IMR-90 (cell line): ENCODE results near the gene CHAF1B. TPM values are rescaled to one million over a fixed set of nuclear protein-coding genes. Genes with fewer than 3 reads are reported as not detected.
A peak's percentile ranks its signal among the peaks of the same experiment; 100 is the strongest.

Source experiments
- ATAC-seq: fragments of 200-7000 bp; cut with Tn5 transposase; 2 replicates; pipeline ENCODE4 v1.9.1; 2020; ENCODE audit warnings: low read depth, mild to moderate bottlenecking, moderate library complexity
- BruUV-seq: library from RNA; stranded (reverse); fragments of 400-500 nt; replicated peaks from 2 replicates; lab custom pipeline; 2021; lab: Mats Ljungman, UMichigan
- CTCF ChIA-PET: fragments of 300-600 bp; formaldehyde crosslinking; extraction: SDS; loops from one replicate; lab custom pipeline; 2021; ENCODE audit warnings: antibody characterized with exemption; lab: Yijun Ruan, JAX
- POLR2A ChIA-PET: fragments of 300-600 bp; sonication (Branson Sonifier 250); formaldehyde crosslinking; loops from one replicate; lab custom pipeline; 2022; ENCODE audit warnings: antibody characterized with exemption; ENCODE audit not compliant: unreplicated experiment; lab: Charles Lee
- DNase-seq: peaks from one replicate; pipeline ENCODE4 v3.0.0; 2013
- H2AFZ ChIP-seq: replicated peaks from 2 replicates; pipeline ENCODE3; 2013; ENCODE audit warnings: low read length, mild to moderate bottlenecking; ENCODE audit not compliant: poor library complexity
- H2AK5ac ChIP-seq: 2 replicates; pipeline ENCODE4 v1.6.1; 2013; ENCODE audit warnings: low read depth, low read length, inconsistent platforms
- H2AK9ac ChIP-seq: replicated peaks from 2 replicates; pipeline ENCODE3; 2013; ENCODE audit warnings: mild to moderate bottlenecking, low read depth, low read length, moderate library complexity; ENCODE audit not compliant: poor library complexity
- H2BK120ac ChIP-seq: 2 replicates; pipeline ENCODE4 v1.6.1; 2013; ENCODE audit warnings: low read depth, low read length, inconsistent platforms
- H2BK15ac ChIP-seq: 3 replicates; pipeline ENCODE4 v1.6.1; 2013; ENCODE audit warnings: low read depth, low read length, inconsistent platforms
- H2BK20ac ChIP-seq: 2 replicates; pipeline ENCODE4 v1.6.1; 2013; ENCODE audit warnings: low read depth, mild to moderate bottlenecking, inconsistent platforms, low read length, moderate library complexity
- H2BK5ac ChIP-seq: 2 replicates; pipeline ENCODE4 v1.6.1; 2013; ENCODE audit warnings: mild to moderate bottlenecking, low read depth, low read length, inconsistent platforms; ENCODE audit not compliant: poor library complexity, severe bottlenecking
- H3K14ac ChIP-seq: replicated peaks from 2 replicates; pipeline ENCODE4 v1.6.1; 2013; ENCODE audit warnings: low read depth, low read length, inconsistent platforms
- H3K18ac ChIP-seq: 2 replicates; pipeline ENCODE4 v1.6.1; 2013; ENCODE audit warnings: low read depth, low read length, control low read depth
- H3K23ac ChIP-seq: 2 replicates; pipeline ENCODE4 v1.6.1; 2013; ENCODE audit warnings: low read depth, low read length, inconsistent platforms
- H3K27ac ChIP-seq: 2 replicates; pipeline ENCODE4 v1.5.1; 2013; ENCODE audit warnings: mild to moderate bottlenecking, control low read depth, low read length; ENCODE audit not compliant: insufficient read depth
- H3K27me3 ChIP-seq: 2 replicates; pipeline ENCODE4 v1.6.1; 2013; ENCODE audit warnings: low read length; ENCODE audit not compliant: control insufficient read depth, insufficient read depth
- H3K36me3 ChIP-seq: 2 replicates; pipeline ENCODE4 v1.6.1; 2013; ENCODE audit warnings: low read length, mixed read lengths; ENCODE audit not compliant: control insufficient read depth, insufficient read depth
- H3K4ac ChIP-seq: 2 replicates; pipeline ENCODE4 v1.6.1; 2013; ENCODE audit warnings: low read depth, low read length, inconsistent platforms
- H3K4me1 ChIP-seq: 2 replicates; pipeline ENCODE4 v1.6.1; 2013; ENCODE audit warnings: low read length, mixed read lengths; ENCODE audit not compliant: control insufficient read depth, insufficient read depth
- H3K4me2 ChIP-seq: 2 replicates; pipeline ENCODE4 v1.6.1; 2013; ENCODE audit warnings: low read depth, mild to moderate bottlenecking, control low read depth, low read length, moderate library complexity
- H3K4me3 ChIP-seq: 2 replicates; pipeline ENCODE4 v1.5.1; 2013; ENCODE audit warnings: low read depth, mild to moderate bottlenecking, control low read depth, low read length, moderate library complexity; ENCODE audit not compliant: insufficient read depth
- H3K56ac ChIP-seq: 2 replicates; pipeline ENCODE4 v1.6.1; 2013; ENCODE audit warnings: low read length, inconsistent platforms; ENCODE audit not compliant: insufficient read depth; ENCODE audit errors: extremely low read depth
- H3K79me1 ChIP-seq, 2 experiments: 2 replicates each; pipeline ENCODE4 v1.6.1; 2013; ENCODE audit warnings: low read length in 2 of 2, inconsistent platforms in 1 of 2, low read depth in 1 of 2
- H3K9ac ChIP-seq: 2 replicates; pipeline ENCODE4 v1.6.1; 2013; ENCODE audit warnings: low read depth, low read length, control low read depth
- H3K9me1 ChIP-seq: 2 replicates; pipeline ENCODE4 v1.6.1; 2013; ENCODE audit warnings: low read length, inconsistent platforms; ENCODE audit not compliant: insufficient read depth
- H3K9me3 ChIP-seq: 2 replicates; pipeline ENCODE4 v1.6.1; 2013; ENCODE audit warnings: low read length; ENCODE audit not compliant: control insufficient read depth, insufficient read depth
- H4K20me1 ChIP-seq: 2 replicates; pipeline ENCODE4 v1.6.1; 2013; ENCODE audit warnings: low read length, inconsistent platforms; ENCODE audit not compliant: insufficient read depth
- H4K5ac ChIP-seq: 2 replicates; pipeline ENCODE4 v1.6.1; 2013; ENCODE audit warnings: mild to moderate bottlenecking, low read depth, low read length, control low read depth
- H4K8ac ChIP-seq, 2 experiments: 2 replicates each; pipeline ENCODE4 v1.6.1; 2013; ENCODE audit warnings: low read depth in 2 of 2, low read length in 2 of 2, control low read depth in 1 of 2, inconsistent platforms in 1 of 2
- H4K91ac ChIP-seq: 2 replicates; pipeline ENCODE4 v1.6.1; 2013; ENCODE audit warnings: low read depth, low read length, inconsistent platforms; ENCODE audit not compliant: insufficient read depth
- BHLHE40 ChIP-seq: fragments of 150-350 bp; IDR thresholded peaks from 2 replicates; pipeline ENCODE4 v1.6.1; 2016; ENCODE audit warnings: mild to moderate bottlenecking, low read depth, low read length
- CEBPB ChIP-seq: IDR thresholded peaks from 2 replicates; pipeline ENCODE4 v1.6.1; 2012; ENCODE audit warnings: low read depth, low read length, improper control_type of control experiment
- CTCF ChIP-seq: conservative IDR thresholded peaks from 2 replicates; pipeline ENCODE4 v1.5.1; 2012; ENCODE audit warnings: mild to moderate bottlenecking, low read depth, low read length, improper control_type of control experiment
- ELK1 ChIP-seq: fragments of 150-350 bp; IDR thresholded peaks from 2 replicates; pipeline ENCODE4 v1.6.1; 2016; ENCODE audit warnings: low read depth, mild to moderate bottlenecking, low read length, moderate library complexity, borderline replicate concordance
- FOS ChIP-seq: fragments of 150-350 bp; IDR thresholded peaks from 2 replicates; pipeline ENCODE4 v1.6.1; 2016; ENCODE audit warnings: low read depth, low read length
- MAFK ChIP-seq: IDR thresholded peaks from 2 replicates; pipeline ENCODE4 v1.6.1; 2012; ENCODE audit warnings: low read depth, low read length, improper control_type of control experiment
- NFE2L2 ChIP-seq: fragments of 150-350 bp; IDR thresholded peaks from 2 replicates; pipeline ENCODE4 v1.6.1; 2016; ENCODE audit warnings: low read depth, mild to moderate bottlenecking, low read length
- POLR2A ChIP-seq: IDR thresholded peaks from 2 replicates; pipeline ENCODE4 v1.6.1; 2012; ENCODE audit warnings: mild to moderate bottlenecking, low read depth, low read length
- RAD21 ChIP-seq: IDR thresholded peaks from 2 replicates; pipeline ENCODE4 v1.6.1; 2012; ENCODE audit warnings: low read length, improper control_type of control experiment
- RCOR1 ChIP-seq: IDR thresholded peaks from 2 replicates; pipeline ENCODE4 v1.6.1; 2012; ENCODE audit warnings: mild to moderate bottlenecking, low read length, improper control_type of control experiment; ENCODE audit not compliant: insufficient replicate concordance
- SMC3 ChIP-seq: fragments of 150-350 bp; IDR thresholded peaks from 2 replicates; pipeline ENCODE4 v1.6.1; 2016; ENCODE audit warnings: low read depth, mild to moderate bottlenecking, antibody characterized with exemption, low read length, moderate library complexity
- WGBS, 2 experiments: methylation state at CpG; one replicate each; pipeline versions ENCODE4 v1.1.5 to v1.1.7; 2013; ENCODE audit warnings: missing lambda C conversion rate in 2 of 2; ENCODE audit not compliant: insufficient read length in 1 of 2; ENCODE audit errors: extremely low coverage in 2 of 2; 5-methylcytosine and 5-hydroxymethylcytosine counted together
- dilution Hi-C: fragments of 300-500 bp; cut with HindIII; formaldehyde crosslinking; loops from one replicate; pipeline ENCODE4 v1.14.3; 2018; ENCODE audit warnings: low sequenced_read_pairs; ENCODE audit not compliant: unreplicated experiment
- in situ Hi-C: fragments of 300-500 bp; cut with MboI; formaldehyde crosslinking; loops from 3 replicates; pipeline ENCODE4 v1.14.3; 2019; ENCODE audit warnings: low sequenced_read_pairs, inconsistent platforms, mixed read lengths
- intact Hi-C: fragments of 100-400 bp; cut with micrococcal nuclease; formaldehyde crosslinking; loops from 2 replicates; pipeline ENCODE4 v1.10.0; 2022
- polyA plus RNA-seq, 3 experiments: library from polyadenylated mRNA; depleted of rRNA; stranded (reverse); fragments of >200 nt; gene quantifications; 2 replicates each; pipeline ENCODE4 v1.2.3, GENCODE V29; 2012; ENCODE audit warnings: low replicate concordance in 1 of 3
- total RNA-seq: library from RNA; depleted of rRNA; stranded (reverse); fragments of >200 nt; gene quantifications from 2 replicates; pipeline ENCODE4 v1.2.3, GENCODE V29; 2012

CHAF1B gene
- total and polyA plus RNA-seq, 2 of the 4 experiments (the other 2 are of a cell fraction) = 4.5 to 6.4 TPM

- Histone ChIP-seq H3K4me1 (peaks cover 6% of the 10 kb centered on the region), H3K56ac (no peak overlapping the region), H3K4ac (no peak overlapping the region), H4K91ac (no peak overlapping the region; the same call in 1 of the 2 replicates), H2AK5ac (no peak overlapping the region; the same call in 1 of the 2 replicates), H3K4me2 (no peak overlapping the region), H4K20me1 (no peaks in the 10 kb centered on the region), H3K9me3 (no peaks in the 10 kb centered on the region), H3K36me3 (peaks cover 8% of the 10 kb centered on the region), H3K18ac (no peak overlapping the region), H3K23ac (no peak overlapping the region), H2BK120ac (no peak overlapping the region), H4K8ac (no peak overlapping the region), H4K5ac (no peak overlapping the region), H3K4me3 (no peak overlapping the region), H3K27ac (no peak overlapping the region; the same call in 1 of the 2 replicates), H2BK5ac (no peak overlapping the region), H2AK9ac (no peak overlapping the region), H3K27me3 (no peaks in the 10 kb centered on the region), H3K79me1 (0 out of 4 replicates have a peak, but pooled peaks cover 0 to 2% of the 10 kb centered on the region in 2 experiments), H3K9me1 (peaks cover 12% of the 10 kb centered on the region), H3K9ac (no peak overlapping the region), H2BK15ac (no peak overlapping the region), H2BK20ac (peak overlapping the region; percentile 9; the same call in 1 of the 2 replicates), H2AFZ (no peak overlapping the region), H3K14ac (peak overlapping the region; percentile 59; the same call in 1 of the 2 replicates)
- peak; percentile 61 for ATAC-seq
- dilution Hi-C loops (no loop called here), intact Hi-C loops (no loop called here), in situ Hi-C loops (no loop called here)
- no CpG with 5 or more reads among the region's 6 CpGs for WGBS, 2 experiments
- TF ChIP-seq CEBPB (no peak), SMC3 (no peak), MAFK (no peak), CTCF (no peak), NFE2L2 (no peak), POLR2A (no peak), RCOR1 (no peak), BHLHE40 (no peak), FOS (no peak), RAD21 (no peak), ELK1 (no peak)
- ChIA-PET CTCF (interaction anchor here (0.7 kb wide), 1 partner anchor 126 kb away, joined by 7 read pairs; no protein-coding TSS in a partner anchor), POLR2A (no interaction called here)
- no TSS peak for BruUV-seq
- DNase-seq = no peak
Observed at GRCh38 chr21:36408568-36408967, 23.4 kb downstream of the CHAF1B start.
